NK-92 treated with Interleukin-12 subunit alpha and Interleukin-12 subunit beta, amount 100 ng/mL, for 24 hours (cell line): ENCODE measurements around the gene CNTN1.
"Not testable (repeated sequence)": the region's sequence is repeated elsewhere in the genome, so short reads cannot be mapped to it uniquely, and the experiment has no call there.

ENCODE experiments used
- DNase-seq: peaks from one replicate; lab custom pipeline; 2025; lab: John Stamatoyannopoulos, UW

Gene CNTN1

GRCh38 chr12:41045509-41045908 lies 353.3 kb downstream of the CNTN1 start:
- DNase-seq = no peak

DNA sequence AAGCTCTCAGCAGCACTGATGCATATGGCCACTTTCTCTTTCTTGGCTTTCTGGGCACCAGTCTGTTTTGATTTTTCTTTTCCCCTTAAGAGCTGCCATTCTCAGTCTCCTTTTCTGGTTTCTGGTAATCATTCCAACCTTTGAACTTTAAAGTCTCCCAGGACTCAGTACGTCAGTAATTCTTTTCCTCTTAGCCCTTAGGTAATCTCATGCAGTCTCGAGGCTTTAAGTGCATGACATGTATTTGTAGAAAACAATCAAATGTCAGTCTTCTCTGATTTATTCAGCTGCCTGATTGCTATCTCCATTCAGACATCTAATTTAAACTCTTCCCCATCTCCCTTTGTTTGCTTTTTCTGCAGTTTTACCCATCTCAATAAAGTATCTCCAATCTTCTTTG lies 356.8 kb downstream of the CNTN1 start:
- DNase-seq = no peak

- DNase-seq = no peak
Observed at GRCh38 chr12:41051954-41052353, 359.7 kb downstream of the CNTN1 start.

DNA sequence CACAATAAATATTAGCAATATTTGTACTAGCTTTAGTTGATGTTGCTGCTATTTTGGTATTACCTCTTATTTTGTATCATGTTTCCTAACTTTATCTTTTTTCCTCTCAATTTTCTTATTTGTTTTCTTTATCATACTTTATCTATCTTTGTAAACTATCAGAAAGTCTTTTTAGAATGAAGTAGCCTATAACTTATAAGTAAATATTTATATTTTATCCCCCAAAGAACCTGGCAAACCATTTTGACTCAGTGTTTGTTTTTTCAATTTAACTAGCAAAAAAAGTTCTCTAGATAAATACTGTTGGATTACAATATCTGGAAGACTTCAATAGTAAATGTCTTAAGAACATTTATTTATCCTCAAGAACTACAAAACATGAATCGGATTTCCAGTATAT lies 360.2 kb downstream of the CNTN1 start:
- DNase-seq = no peak

- no peak for DNase-seq
Observed at GRCh38 chr12:41053046-41053445, 360.8 kb downstream of the CNTN1 start.

DNA sequence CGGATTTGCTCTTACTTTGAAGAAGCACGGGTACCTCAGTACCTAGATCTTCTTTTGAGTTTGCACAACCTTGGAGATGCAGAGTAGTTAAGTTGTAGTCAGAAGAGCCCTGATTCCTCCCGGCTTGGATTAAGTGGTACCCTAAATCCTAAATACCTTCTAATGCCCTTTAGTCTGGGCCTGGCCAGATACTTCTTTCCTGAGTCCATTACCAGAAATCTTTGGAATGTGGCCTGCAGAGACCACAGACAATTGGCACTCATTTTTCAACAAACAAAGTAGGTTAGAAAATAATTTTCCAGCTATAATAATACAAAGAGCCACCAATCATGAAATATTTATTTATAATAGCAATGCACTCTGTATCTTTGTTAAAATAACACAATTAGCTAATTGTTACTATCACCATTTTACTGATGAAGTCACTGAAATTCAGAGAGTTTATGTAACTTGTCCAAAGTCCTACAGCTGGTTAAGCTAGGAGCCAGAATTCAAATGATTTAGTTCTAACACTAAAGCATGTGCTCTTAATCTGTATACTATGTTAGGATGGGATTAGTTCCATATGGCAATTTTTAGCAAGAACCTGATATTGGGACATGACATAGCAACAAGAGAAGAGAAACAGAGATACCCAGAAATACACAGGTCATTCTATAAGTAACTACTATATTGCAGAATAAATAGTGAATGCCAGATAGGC lies 363.8 kb downstream of the CNTN1 start:
- no peak for DNase-seq

DNA sequence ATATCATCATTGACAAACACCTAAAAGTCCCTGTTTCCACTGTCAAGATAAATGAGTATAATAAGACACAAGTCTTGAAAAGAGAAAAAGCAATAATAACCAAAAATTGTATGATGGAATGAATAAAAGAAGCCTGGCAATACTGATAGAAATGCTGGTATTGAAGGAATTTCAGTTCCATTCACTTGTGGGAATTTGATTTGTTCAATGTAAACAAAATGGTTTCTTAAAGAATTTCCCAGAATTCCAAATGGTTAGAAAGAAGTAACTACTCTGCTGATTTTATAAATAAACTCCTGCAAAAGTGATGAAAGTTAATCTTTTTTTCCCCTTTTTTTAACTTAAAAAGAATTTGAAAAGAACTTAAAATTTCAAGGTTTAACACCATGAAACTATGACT lies 366.0 kb downstream of the CNTN1 start:
- DNase-seq = no peak

DNA sequence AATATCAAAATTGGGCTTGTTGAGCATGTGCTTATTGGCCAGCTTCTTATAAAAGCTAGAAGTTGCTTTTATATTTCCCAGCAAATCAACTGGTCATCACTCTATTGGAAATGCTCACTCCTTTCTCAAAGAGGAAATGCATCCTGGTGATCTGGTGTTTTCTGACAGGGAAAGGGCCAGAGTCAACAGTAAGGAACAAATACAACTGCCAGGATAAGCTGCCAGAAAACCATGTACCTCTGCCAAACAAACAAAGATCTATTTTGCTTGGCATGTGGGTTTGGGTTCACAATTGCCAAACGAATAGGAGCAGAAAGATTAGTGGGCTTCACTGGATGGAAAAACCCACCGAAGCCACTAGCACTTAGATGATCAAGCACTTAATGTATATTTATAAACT lies 369.0 kb downstream of the CNTN1 start:
- no peak for DNase-seq

DNA sequence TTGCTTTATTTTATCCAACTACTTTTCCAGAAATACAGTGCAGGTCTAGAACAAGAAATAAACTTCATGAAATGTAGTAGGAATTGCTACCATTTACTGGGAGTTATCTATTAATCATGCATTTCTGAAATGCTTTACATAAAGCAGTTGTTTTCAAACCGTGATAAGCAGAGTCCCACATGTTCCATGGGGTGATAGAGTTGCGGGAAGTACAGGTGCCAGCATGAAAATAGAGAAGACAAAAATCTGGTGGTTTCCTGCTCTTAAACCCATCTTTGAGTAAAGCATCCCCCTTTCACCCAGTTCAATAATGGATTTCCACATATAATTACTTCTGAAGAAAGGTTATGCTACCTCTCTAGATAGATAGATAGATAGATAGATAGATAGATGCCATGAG lies 372.2 kb downstream of the CNTN1 start:
- no peak for DNase-seq

- DNase-seq = no peak
Observed at GRCh38 chr12:41067941-41068645, 375.9 kb downstream of the CNTN1 start.

DNA sequence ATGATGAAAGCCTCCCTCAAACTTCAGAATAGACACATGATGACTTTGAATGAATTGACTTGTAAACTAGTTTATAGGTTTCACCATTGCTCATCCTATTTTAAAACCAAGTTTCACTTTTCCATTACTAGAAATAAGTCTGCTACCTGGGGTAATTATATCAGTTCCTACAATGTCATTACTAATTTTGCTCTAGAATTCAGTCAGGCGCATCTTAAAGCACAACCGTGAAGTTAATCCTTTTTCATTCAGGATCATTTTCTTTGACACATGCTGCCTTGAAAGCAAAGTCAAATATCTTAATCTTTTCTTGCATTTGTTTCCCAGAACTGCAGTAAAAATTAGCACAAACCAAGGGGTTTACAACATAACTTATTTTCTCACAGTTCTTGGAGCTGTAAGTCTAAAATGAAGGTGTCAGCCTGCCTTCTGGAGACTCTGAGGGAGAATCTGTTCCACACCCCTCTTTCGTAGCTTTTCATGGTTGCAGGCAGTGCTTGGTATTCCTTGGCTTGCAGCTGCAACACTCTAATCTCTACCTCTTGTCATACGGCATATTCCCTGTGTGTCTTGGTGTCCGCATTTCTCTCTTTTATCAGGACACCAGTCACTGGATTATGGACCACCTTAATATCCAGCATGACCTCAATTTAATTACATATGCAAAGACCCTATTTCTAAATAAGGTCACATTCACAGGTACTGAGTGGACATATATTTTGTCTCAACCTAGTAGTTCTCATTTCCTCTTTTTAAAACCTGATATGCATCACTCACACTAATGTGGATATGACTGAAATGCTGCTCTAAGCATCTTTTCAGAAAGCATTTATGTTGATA lies 381.6 kb downstream of the CNTN1 start:
- DNase-seq = no peak

DNA sequence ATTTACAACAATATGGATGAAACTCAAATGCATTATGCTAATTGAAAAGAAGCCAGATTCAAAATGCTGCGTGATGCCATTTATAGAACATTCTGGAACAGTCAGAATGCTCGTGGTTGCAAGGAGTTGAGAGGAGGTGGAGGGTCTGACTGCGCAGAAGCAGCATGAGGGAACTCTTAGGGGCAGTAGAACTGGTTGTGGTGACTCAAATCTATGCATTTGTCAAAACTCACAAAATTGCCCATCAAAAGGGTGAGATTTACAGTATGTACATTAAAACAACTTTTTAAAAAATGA lies 382.2 kb downstream of the CNTN1 start:
- no peak for DNase-seq

- no peak for DNase-seq
Observed at GRCh38 chr12:41076114-41076513, 383.9 kb downstream of the CNTN1 start.

- not testable (repeated sequence) for DNase-seq
Observed at GRCh38 chr12:41081241-41081640, 389.0 kb downstream of the CNTN1 start.

DNA sequence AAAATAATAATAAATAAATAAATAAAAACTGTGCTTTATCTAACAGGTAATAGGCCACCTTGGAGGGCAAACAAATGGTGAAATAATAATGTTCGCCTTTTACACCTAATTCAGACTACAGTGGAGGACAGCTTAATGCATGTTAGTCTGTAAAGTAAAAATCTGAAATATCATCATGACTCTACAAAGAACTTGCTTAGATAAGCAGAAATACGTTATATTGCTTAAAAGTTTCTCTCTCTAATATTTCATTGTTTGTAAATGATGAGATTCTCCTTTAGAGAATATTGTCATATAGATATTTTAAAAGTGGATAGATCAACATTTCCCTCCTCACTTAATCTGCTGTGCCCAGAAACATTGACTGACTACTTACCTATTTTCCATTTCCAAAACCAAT lies 397.2 kb downstream of the CNTN1 start:
- no peak for DNase-seq

DNA sequence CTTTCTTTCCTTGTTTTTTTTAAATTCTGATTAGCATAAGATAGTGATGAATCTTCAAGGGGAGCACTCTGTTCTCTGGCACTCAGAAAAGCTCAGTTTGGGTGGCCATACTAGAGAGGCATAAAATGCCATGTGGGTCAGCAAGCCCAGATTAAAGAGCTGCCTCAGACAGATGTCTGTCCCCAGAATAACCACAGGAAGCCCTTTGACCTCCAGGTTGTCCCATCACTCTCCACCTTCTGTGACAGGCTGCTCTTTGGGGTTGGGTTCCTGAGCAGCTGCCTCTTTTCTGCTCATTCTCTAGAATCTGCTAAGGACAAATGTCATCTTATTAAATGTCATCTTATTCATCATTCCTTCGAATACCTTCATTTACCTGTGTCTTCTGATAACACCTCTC lies 399.9 kb downstream of the CNTN1 start:
- no peak for DNase-seq

DNA sequence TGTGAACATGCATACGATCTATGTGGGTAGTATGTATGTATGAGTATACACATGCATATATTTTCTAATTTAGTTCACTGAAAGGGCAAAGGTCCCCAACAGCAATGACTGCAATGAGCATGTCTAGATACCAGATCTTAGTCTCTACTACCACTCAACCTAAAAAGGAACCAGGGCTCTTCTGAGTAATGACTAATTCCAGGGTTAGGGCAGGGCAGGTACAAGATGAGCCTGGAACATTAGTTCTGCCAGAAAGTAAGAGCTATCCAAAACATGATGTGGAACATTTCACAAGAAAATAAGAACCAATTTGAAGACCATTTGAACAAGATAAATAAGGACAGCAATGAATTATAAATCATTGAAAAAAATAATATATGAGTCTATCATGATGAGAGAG lies 404.6 kb downstream of the CNTN1 start:
- no peak for DNase-seq

DNA sequence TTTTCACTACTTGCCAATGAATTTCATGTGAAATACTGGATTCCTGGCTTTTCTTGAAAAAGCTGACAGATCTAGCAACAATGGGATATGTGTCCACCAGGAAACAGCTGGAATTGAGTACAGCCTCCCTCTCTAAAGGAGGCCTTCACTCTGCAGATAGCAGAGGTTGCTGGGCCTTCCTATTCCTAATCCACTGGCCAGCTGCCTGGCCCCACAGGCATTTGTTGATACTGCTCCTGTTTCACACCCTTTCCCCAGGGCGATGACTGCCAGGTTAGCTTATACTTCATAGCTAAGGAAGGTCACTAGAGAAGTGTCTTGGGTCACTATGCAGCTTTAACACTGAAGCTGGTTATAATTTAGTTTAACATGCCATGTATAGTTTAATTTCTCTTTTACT lies 408.3 kb downstream of the CNTN1 start:
- no peak for DNase-seq

DNA sequence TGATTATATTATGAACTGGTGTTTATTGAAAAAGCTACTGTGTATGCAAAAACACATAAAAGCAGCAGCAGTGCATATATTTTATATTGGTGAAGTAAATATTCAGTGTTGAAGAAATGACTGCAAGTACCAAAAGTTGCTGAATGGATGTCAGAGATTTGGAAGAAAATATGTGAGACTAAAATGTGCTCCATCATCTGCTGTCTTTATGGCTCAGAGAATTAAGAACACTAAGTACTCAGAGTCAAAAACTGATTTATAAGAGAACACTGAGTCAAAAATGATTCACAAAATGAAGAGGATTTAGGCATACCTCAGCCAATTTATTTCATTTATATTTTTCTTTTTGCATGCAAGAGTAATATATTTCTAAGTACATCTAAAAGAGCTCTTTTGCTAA lies 409.6 kb downstream of the CNTN1 start:
- DNase-seq = no peak

DNA sequence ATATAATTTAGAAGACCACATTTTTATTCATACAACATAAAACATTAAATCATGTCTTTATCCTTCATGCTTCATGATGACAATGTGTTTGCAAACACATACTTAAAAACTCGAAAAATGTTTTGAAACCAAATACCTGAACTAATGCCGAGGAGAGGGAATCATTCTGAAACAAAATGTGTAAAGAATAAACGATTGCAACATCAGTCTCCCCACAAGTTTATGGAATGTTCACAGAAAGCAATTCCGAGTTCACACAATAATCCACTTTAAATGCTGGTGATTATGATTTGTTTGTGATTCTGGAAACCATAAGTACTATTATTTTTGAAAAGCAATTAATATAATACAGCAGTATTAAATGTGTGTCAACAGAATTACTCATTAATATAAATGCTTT lies 411.4 kb downstream of the CNTN1 start:
- DNase-seq = no peak

DNA sequence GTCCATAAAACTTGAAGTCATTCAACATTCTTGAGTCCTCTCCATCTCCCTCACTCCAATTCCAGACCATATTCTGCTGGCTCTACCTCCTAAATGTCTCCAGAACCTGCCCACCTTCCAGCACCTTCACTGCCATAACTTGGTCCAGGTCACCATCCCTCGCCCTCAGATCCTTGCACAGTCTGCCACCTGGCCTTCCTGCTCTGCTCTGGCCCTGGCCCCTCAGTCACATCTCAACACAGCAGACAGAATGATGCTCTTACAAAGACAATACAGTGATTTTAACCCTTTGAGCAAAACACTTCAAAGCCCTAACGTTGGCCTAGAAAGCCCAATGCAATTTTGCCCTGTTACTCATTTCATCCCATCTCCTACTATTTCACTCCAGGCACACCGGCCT lies 414.1 kb downstream of the CNTN1 start:
- no peak for DNase-seq

GRCh38 chr12:41108032-41108431 lies 415.8 kb downstream of the CNTN1 start:
- DNase-seq = no peak

DNA sequence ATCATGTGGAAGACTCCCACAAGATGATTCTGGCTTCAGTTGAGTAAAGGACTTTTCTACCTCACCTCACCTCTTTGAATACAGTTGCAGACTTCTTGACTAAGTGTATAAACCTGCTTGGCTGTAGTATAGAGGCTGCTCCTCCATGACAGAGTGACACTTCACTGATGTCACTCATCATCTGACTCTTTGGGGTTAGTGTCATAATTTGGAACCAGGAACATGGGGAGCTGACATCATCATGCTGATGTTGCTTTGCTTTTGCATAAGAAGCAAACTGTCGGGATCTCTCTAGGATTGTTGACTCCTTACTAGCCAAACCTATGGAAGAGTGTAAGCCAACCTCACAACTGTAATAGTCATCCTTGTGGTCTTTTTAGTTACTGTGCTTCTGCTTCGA lies 420.7 kb downstream of the CNTN1 start:
- no peak for DNase-seq
